ENCODE results near the gene PALM.

DNA sequence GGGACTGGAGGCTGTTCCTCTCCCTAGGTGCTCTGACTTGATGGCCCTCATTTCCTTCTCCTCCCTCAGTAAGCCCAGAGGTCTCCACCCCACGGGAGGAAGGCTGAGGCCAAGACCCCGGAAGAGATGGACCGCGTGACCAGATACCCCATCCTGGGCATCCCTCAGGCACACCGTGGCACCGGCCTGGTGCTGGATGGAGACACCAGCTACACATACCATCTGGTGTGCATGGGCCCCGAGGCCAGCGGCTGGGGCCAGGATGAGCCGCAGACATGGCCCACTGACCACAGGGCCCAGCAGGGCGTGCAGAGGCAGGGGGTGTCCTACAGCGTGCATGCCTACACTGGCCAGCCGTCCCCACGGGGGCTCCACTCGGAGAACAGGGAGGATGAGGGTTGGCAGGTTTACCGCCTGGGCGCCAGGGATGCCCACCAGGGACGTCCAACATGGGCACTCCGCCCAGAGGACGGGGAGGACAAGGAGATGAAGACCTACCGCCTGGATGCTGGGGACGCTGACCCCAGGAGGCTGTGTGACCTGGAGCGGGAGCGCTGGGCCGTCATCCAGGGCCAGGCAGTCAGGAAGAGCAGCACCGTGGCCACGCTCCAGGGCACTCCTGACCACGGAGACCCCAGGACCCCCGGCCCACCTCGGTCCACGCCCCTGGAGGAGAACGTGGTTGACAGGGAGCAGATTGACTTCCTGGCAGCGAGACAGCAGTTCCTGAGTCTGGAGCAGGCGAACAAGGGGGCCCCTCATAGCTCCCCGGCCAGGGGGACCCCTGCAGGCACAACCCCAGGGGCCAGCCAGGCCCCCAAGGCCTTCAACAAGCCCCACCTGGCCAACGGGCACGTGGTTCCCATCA lies 48.3 kb downstream of the PALM start:
- TF ChIP-seq, protein P1, sequence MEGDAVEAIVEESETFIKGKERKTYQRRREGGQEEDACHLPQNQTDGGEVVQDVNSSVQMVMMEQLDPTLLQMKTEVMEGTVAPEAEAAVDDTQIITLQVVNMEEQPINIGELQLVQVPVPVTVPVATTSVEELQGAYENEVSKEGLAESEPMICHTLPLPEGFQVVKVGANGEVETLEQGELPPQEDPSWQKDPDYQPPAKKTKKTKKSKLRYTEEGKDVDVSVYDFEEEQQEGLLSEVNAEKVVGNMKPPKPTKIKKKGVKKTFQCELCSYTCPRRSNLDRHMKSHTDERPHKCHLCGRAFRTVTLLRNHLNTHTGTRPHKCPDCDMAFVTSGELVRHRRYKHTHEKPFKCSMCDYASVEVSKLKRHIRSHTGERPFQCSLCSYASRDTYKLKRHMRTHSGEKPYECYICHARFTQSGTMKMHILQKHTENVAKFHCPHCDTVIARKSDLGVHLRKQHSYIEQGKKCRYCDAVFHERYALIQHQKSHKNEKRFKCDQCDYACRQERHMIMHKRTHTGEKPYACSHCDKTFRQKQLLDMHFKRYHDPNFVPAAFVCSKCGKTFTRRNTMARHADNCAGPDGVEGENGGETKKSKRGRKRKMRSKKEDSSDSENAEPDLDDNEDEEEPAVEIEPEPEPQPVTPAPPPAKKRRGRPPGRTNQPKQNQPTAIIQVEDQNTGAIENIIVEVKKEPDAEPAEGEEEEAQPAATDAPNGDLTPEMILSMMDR (IDR thresholded peaks at IDR 0.05 in 2 of 3, conservative IDR thresholded peaks at IDR 0.05 in 1 of 3; ENCODE audit: borderline replicate concordance in 1 of 3, insufficient read depth in 1 of 3, low read depth in 2 of 3, low read length in 2 of 3): no peak
- TF ChIP-seq EZH2phosphoT487 (IDR thresholded peaks at IDR 0.05; ENCODE audit: borderline replicate concordance): no peak
- TF ChIP-seq EZH2 (IDR thresholded peaks at IDR 0.05): no peak
- TF ChIP-seq SIN3A (IDR thresholded peaks at IDR 0.05; ENCODE audit: low read depth): no peak
